Transverse colon (tissue), 4 donors: ENCODE measurements around the gene TRPT1. TPM values are rescaled to one million over a fixed set of nuclear protein-coding genes. Genes with fewer than 3 reads are reported as not detected.
A peak's percentile ranks its signal among the peaks of the same experiment; 100 is the strongest.

Source experiments
- DNase-seq: peaks from one replicate; pipeline ENCODE4 v3.0.0-alpha.2; 2019
- H3K27ac ChIP-seq, 4 donors: fragments of 200-600 bp; sonication (generic); 2 replicates each; pipeline ENCODE4 v1.5.1; 2016 to 2018; ENCODE audit warnings: inconsistent platforms in 4 of 4
- H3K27me3 ChIP-seq: fragments of 200-600 bp; sonication (generic); 2 replicates; pipeline ENCODE4 v1.5.1; 2017; ENCODE audit warnings: inconsistent platforms
- H3K36me3 ChIP-seq, 4 donors: fragments of 200-600 bp; sonication (generic); 2 replicates each; pipeline ENCODE4 v1.5.1; 2017 to 2019; ENCODE audit warnings: inconsistent platforms in 4 of 4
- H3K4me1 ChIP-seq, 4 donors: fragments of 200-600 bp; sonication (generic); 2 replicates each; pipeline ENCODE4 v1.5.1; 2017 to 2020; ENCODE audit warnings: inconsistent platforms in 4 of 4
- H3K4me3 ChIP-seq, 4 donors: fragments of 200-600 bp; sonication (generic); 1 replicate in 1 of 4; 2 replicates in 3 of 4; pipeline versions ENCODE4 v1.5.1 to v1.6.1; 2017 to 2019; ENCODE audit warnings: inconsistent platforms in 4 of 4
- H3K9me3 ChIP-seq, 2 donors: fragments of 200-600 bp; sonication (generic); 2 replicates each; pipeline ENCODE4 v1.5.1; 2017 to 2019; ENCODE audit warnings: inconsistent platforms in 2 of 2
- EP300 ChIP-seq: sonication (generic); formaldehyde crosslinking; IDR thresholded peaks from one replicate; pipeline ENCODE4 v1.6.1; 2017; ENCODE audit warnings: antibody characterized with exemption, low read depth
- POLR2A ChIP-seq: fragments of 450-650 bp; IDR thresholded peaks from one replicate; pipeline ENCODE4 v1.6.1; 2016; ENCODE audit warnings: antibody characterized with exemption, mild to moderate bottlenecking, moderate library complexity
- POLR2AphosphoS5 ChIP-seq, 3 donors: sonication (generic); formaldehyde crosslinking; IDR thresholded peaks; one replicate each; pipeline ENCODE4 v1.6.1; 2016; ENCODE audit warnings: antibody characterized with exemption in 3 of 3
- WGBS, 2 donors: methylation state at CpG; one replicate each; pipeline ENCODE4 v1.1.5; 2018; ENCODE audit warnings: low coverage in 1 of 2; 5-methylcytosine and 5-hydroxymethylcytosine counted together
- in situ Hi-C, 4 donors: fragments of 200-750 bp; cut with MboI; loops; one replicate each; pipeline versions ENCODE4 v1.15.0 to v1.15.1; 2017; ENCODE audit warnings: low sequenced_read_pairs in 3 of 4, low pct_ligation_motif_present in 1 of 4, low pct_unique_long_range_greater_than_20kb in 1 of 4
- intact Hi-C: fragments of 100-400 bp; cut with DNase I; formaldehyde crosslinking; loops from one replicate; pipeline ENCODE4 v1.15.1; 2023; ENCODE audit warnings: low total_unique reads
- total RNA-seq, 4 donors: library from RNA; depleted of rRNA; stranded (reverse); fragments of >200 nt; gene quantifications; one replicate each; pipeline ENCODE4 v1.1.0, GENCODE V29; 2016
- TF ChIP-seq, protein P1 (sequence below), 5 experiments: fragments of 200-600 bp in 3 of 5; fragments of 450-650 bp in 2 of 5; sonication (generic) in 3 of 5; IDR thresholded peaks; 1 replicate in 2 of 5; 2 replicates in 3 of 5; pipeline ENCODE4 v1.5.1; 2016 to 2017; ENCODE audit warnings: antibody characterized with exemption in 5 of 5, inconsistent platforms in 3 of 5, mild to moderate bottlenecking in 2 of 5, moderate library complexity in 1 of 5

Gene TRPT1
- total RNA-seq, 4 donors from 2014 or later, result 82.4 to 113 (median 99.1) TPM

DNA sequence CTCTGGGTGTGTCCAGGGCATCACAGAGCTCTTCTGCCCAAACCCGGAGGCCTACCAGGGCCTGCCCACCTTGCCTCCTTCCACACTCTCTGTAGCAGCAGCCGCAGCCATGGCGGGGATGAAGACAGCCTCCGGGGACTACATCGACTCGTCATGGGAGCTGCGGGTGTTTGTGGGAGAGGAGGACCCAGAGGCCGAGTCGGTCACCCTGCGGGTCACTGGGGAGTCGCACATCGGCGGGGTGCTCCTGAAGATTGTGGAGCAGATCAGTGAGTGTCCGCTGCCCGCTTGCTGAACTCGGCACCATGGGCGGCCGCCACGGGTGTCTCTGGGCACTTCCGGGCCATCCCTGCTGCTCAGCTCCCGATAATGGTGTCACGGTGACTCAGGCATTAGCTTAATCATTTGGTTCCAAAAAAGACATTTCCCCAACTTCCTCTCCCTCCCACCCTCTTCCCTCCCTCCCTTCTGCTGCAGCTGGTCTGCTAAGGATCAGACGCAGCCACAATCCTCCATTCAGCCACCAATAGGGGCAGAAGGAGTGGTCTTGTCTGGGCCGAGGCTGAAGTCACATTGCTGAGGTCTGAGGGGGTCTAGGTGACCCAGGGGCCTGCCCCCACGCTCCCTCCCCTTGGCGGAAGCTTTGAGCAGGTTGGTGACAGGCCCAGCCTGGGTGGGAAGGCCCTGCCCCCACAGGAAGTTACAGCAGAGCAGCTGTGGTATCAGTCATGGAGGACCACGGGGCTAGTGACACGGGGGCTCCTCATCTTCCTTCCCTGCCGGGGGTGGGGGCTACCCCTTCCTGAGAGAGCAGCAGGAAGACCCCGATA is 18.5 kb downstream of the TRPT1 start:
- Histone ChIP-seq H3K4me1 (peaks cover 7 to 38% (median 34%) of the 10 kb centered on the region in 4 donors), H3K27ac (peak overlapping the region; percentile 73 to 85 (median 80)), H3K9me3 (no peaks in the 10 kb centered on the region), H3K36me3 (peaks cover 0 to 18% (median 7%) of the 10 kb centered on the region in 4 donors), H3K4me3 (peak overlapping the region in 3 of 4 donors; percentile 12 to 52 (median 34)), H3K27me3 (no peaks in the 10 kb centered on the region)
- DNase-seq, result peak; percentile 74
- TF ChIP-seq POLR2AphosphoS5 (IDR thresholded peaks at IDR 0.05) (peak in 1 of 3 donors; percentile 10), EP300 (no peak), POLR2A (peak; percentile 21)
- TF ChIP-seq, protein P1, sequence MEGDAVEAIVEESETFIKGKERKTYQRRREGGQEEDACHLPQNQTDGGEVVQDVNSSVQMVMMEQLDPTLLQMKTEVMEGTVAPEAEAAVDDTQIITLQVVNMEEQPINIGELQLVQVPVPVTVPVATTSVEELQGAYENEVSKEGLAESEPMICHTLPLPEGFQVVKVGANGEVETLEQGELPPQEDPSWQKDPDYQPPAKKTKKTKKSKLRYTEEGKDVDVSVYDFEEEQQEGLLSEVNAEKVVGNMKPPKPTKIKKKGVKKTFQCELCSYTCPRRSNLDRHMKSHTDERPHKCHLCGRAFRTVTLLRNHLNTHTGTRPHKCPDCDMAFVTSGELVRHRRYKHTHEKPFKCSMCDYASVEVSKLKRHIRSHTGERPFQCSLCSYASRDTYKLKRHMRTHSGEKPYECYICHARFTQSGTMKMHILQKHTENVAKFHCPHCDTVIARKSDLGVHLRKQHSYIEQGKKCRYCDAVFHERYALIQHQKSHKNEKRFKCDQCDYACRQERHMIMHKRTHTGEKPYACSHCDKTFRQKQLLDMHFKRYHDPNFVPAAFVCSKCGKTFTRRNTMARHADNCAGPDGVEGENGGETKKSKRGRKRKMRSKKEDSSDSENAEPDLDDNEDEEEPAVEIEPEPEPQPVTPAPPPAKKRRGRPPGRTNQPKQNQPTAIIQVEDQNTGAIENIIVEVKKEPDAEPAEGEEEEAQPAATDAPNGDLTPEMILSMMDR (IDR thresholded peaks at IDR 0.05), result no peak
- intact Hi-C loops, result no loop called here
- in situ Hi-C loops, result loop anchor here in 1 of 4 donors (10.0 kb wide), 1 partner anchor 87 kb away; the partner anchor contains the start of gene KCNK4
- WGBS, 2 donors, result 59% methylated on average over 28 of the region's 30 CpGs; no CpG with 5 or more reads in 1 of the 2 donors

DNA sequence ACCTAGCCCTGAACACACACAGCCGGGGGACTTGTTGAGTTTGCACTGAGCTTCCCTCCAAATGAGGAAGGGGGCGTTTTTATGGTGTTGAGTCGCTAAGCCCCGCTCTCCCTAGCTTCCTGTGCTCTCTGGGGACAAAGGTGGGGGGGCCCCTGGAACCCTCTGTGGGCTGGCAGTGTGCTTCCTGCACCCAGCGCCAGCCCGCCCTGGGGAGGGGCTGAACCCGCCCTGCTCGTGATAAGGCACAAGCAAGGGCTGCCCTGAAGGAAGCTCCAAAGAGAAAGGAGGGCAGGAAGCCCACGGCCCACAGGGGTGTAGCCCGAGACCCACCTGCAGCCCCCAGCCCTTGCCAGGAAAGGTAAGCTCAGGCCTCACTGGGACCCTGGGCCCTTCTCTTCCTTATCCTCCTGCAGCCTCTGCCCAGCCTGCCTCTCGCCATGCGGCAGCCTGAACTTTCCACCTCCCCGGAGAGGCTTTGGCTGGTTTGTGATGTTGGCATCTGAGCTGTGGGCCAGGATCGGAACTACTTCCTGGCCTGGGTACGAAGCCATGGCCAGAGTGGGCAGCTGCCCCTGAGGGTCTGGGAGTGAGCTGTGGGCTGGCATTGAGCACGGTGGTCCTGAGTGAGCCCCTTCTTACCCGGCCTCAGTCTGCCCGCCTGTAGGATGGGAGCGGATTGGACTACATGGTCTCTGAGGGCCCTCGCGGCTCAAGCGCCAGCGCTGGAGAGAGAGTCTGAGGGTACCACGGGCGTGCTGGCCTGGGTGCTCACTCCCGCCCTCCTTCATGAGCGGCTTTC is 19.3 kb downstream of the TRPT1 start, which contains the start of gene FERMT3:
Gene FERMT3, plus strand, starts transcription at position 265 of the 799 bp plus-strand sequence. CDS start 644 bp downstream, outside the sequence.
- Histone ChIP-seq H3K4me1 (peaks cover 7 to 38% (median 34%) of the 10 kb centered on the region in 4 donors), H3K27ac (peak within 1 kb of the TSS; percentile 73 to 85 (median 80)), H3K9me3 (no peaks in the 10 kb centered on the region), H3K4me3 (peak within 1 kb of the TSS in 3 of 4 donors; percentile 12 to 52 (median 34)), H3K27me3 (no peaks in the 10 kb centered on the region), H3K36me3 (peaks cover 0 to 20% (median 9%) of the 10 kb centered on the region in 4 donors)
- in situ Hi-C loops, result loop anchor here in 1 of 4 donors (10.0 kb wide), 1 partner anchor 88 kb away; the partner anchor contains the start of gene KCNK4
- intact Hi-C loops, result no loop called here
- WGBS, 2 donors, result 43% methylated on average over 23 of the region's 27 CpGs; no CpG with 5 or more reads in 1 of the 2 donors
- peak; percentile 90 for DNase-seq
- TF ChIP-seq, protein P1 (IDR thresholded peaks at IDR 0.05), result no peak
- TF ChIP-seq POLR2AphosphoS5 (IDR thresholded peaks at IDR 0.05), result peak in 2 of 3 donors; percentile 56 to 63
- TF ChIP-seq EP300, result no peak
- peak; percentile 52 for TF ChIP-seq POLR2A

DNA sequence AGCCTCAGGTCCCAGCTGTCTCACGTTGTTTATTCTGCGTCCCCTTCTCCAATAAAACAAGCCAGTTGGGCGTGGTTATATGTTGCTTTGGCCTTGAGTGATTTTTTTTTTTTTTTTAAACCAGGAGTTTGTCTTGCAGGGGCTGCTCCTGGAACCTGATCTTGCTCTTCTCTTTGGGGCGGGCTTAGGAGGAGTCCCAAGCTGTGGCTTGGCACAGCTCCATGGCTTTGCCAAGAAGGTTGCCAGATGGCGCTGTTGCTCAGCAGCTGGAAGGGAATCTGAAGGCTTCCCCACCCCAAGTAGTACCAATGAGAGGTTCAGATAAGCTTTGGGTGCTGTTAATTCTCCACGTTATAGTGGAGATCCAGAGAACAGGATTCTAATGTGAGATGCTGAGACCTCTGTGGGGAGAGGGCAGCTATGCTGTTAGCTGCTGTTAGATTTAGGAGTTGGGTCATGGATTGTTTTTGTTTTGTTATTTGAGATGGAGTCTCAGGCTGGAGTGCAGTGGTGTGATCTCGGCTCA is 21.5 kb downstream of the TRPT1 start:
- TF ChIP-seq, protein P1 (IDR thresholded peaks at IDR 0.05), result peak; percentile 64 to 84 (median 73)
- TF ChIP-seq EP300, result no peak
- peak in 2 of 3 donors; percentile 74 to 77 for TF ChIP-seq POLR2AphosphoS5 (IDR thresholded peaks at IDR 0.05)
- no peak overlapping the region for H3K4me3 ChIP-seq
- H3K4me1 ChIP-seq, result peaks cover 7 to 38% (median 34%) of the 10 kb centered on the region in 4 donors
- in situ Hi-C loops, result loop anchor here (5.0 to 10.0 kb wide), 3 partner anchors 90 to 98 kb away; partner anchors contain the start of genes CATSPERZ (in 2 of the 4) and KCNK4 (in 1 of the 4)
- peak overlapping the region; percentile 73 to 85 (median 80) for H3K27ac ChIP-seq
- H3K27me3 ChIP-seq, result no peaks in the 10 kb centered on the region
- intact Hi-C loops, result no loop called here
- 25% methylated on average over 7 of the region's 7 CpGs; no CpG with 5 or more reads in 1 of the 2 donors for WGBS, 2 donors
- peak; percentile 93 for DNase-seq
- peaks cover 0 to 38% (median 16%) of the 10 kb centered on the region in 4 donors for H3K36me3 ChIP-seq
- no peaks in the 10 kb centered on the region for H3K9me3 ChIP-seq
